ENCODE data around the gene OAT.

The OAT gene

DNA sequence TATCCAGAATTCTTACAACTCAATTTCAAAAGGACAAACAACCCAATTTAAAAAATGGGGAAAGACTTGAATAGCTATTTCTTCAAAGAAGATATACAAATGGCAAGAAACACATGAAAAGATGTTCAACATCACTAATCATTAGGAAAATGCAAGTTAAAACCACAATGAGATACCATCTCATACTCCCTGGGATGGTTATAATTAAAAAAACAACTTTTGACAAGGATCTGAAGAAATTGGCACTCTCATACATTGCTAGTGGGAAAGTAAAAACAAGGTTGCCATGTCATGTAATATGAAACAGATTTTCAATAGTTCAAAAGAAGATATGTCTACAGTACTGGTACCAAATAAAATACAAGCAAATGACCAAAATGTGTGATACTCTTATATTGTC, 9.0 kb downstream of the OAT start:
- TF ChIP-seq, protein P1, sequence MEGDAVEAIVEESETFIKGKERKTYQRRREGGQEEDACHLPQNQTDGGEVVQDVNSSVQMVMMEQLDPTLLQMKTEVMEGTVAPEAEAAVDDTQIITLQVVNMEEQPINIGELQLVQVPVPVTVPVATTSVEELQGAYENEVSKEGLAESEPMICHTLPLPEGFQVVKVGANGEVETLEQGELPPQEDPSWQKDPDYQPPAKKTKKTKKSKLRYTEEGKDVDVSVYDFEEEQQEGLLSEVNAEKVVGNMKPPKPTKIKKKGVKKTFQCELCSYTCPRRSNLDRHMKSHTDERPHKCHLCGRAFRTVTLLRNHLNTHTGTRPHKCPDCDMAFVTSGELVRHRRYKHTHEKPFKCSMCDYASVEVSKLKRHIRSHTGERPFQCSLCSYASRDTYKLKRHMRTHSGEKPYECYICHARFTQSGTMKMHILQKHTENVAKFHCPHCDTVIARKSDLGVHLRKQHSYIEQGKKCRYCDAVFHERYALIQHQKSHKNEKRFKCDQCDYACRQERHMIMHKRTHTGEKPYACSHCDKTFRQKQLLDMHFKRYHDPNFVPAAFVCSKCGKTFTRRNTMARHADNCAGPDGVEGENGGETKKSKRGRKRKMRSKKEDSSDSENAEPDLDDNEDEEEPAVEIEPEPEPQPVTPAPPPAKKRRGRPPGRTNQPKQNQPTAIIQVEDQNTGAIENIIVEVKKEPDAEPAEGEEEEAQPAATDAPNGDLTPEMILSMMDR (conservative IDR thresholded peaks at IDR 0.05; ENCODE audit: low read depth) = no peak
- H3K27ac ChIP-seq = no peak overlapping the region
- POLR2A ChIA-PET (ENCODE audit: low non-redundant PET) = no interaction called here
- DNase-seq (ENCODE audit: low spot score) = no peak
- CTCF ChIA-PET = interaction anchor here (0.7 kb wide), 2 partner anchors 101 to 423 kb away, joined by 3 read pairs; no protein-coding TSS in a partner anchor

DNA sequence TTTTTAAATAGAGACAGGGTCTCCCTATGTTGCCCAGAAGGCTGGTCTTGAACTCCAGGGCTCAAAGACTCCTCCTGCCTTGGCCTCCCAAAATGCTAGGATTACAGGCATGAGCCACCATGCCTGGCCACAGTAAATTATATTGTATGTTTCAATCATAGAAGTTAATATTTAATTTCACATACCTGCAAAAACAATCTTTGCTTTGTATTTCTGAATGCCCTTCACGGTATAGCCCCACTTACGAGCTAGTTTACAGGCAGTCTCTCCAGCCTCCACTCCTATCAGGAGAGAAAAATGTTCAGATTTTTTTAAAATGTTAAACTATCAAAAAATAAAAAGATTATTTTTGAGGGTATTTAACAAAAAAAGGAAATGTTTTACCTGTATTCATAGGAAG, 10.4 kb downstream of the OAT start:
- H3K27ac ChIP-seq = no peak overlapping the region
- no peak for DNase-seq (ENCODE audit: low spot score)
- ChIA-PET CTCF (no interaction called here), POLR2A (ENCODE audit: low non-redundant PET) (no interaction called here)
- TF ChIP-seq, protein P1 (conservative IDR thresholded peaks at IDR 0.05; ENCODE audit: low read depth) = no peak

DNA sequence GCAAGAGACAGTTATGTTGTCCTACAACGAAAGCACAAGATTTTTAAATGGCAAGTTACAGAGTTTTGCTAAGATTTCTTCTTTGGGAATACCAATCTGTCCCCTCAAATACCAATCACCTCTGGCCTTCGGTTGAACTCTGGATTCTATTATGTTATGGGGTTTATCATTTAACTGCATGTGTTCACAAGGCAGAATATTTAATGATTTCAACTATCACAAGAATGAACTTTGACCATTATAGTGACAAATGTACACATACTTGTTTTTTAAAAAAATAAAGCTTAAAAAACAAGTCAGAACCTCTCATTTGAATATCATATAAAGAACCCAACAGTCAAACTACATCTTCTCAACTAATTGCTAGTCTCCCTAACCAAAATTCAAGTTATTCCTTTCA, 11.3 kb downstream of the OAT start:
- ChIA-PET CTCF (interaction anchor here (0.5 to 1.0 kb wide), 2 partner anchors 18 to 477 kb away, joined by 3 read pairs; no protein-coding TSS in a partner anchor), POLR2A (ENCODE audit: low non-redundant PET) (no interaction called here)
- TF ChIP-seq, protein P1 (conservative IDR thresholded peaks at IDR 0.05; ENCODE audit: low read depth) = no peak
- DNase-seq (ENCODE audit: low spot score) = no peak
- H3K27ac ChIP-seq = no peak overlapping the region

DNA sequence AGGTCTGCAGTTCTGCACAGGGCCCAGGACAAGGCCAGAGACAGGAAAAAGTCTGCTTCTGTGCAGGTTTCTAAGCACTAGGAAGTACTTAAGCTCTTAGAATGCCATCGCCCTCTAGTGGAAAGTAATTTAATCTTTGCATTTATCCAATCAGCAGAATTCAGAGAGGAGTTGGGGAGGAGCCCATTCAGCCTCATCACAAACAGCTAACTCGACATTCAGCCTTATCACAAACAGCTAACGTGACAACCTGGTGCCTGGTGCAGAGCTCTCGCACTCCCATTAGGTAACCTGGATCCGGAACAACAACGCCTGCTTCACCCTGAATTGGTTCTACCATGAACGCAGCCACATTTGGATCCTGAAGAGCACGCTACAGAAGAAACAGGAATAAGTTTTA, 15.2 kb downstream of the OAT start:
- peak; percentile 76 for DNase-seq (ENCODE audit: low spot score)
- TF ChIP-seq, protein P1 (conservative IDR thresholded peaks at IDR 0.05; ENCODE audit: low read depth) = peak; percentile 71
- H3K27ac ChIP-seq = no peak overlapping the region; the same call in 1 of the 2 replicates
- CTCF ChIA-PET = interaction anchor here (0.5 to 1.6 kb wide), 23 partner anchors 9 to 1312 kb away, joined by 3 to 10 read pairs (median 4); partner anchors contain the start of gene NKX1-2
- POLR2A ChIA-PET (ENCODE audit: low non-redundant PET) = interaction anchor here (0.5 kb wide), 1 partner anchor 993 kb away, joined by 3 read pairs; no protein-coding TSS in a partner anchor

DNA sequence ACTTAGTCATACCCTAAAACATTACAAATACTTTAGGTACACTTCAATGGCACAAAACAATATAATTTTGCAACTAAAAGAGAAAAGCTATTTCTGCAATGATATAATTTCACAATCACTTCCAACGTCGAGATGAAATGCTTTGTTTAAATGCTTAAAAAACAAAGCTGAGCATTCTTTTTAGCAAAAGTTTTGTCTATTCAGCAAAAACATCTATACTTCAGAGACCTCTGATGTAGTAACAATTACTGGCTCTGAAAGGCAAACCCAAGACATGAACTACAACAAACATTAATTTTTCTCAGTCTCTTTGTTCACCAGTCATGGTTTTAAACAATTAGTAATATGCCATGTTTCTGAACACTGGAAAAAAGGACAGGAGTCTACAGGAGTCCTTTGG, 16.4 kb downstream of the OAT start:
- ChIA-PET POLR2A (ENCODE audit: low non-redundant PET) (no interaction called here), CTCF (no interaction called here)
- TF ChIP-seq, protein P1 (conservative IDR thresholded peaks at IDR 0.05; ENCODE audit: low read depth) = no peak
- no peak overlapping the region for H3K27ac ChIP-seq
- no peak for DNase-seq (ENCODE audit: low spot score)

DNA sequence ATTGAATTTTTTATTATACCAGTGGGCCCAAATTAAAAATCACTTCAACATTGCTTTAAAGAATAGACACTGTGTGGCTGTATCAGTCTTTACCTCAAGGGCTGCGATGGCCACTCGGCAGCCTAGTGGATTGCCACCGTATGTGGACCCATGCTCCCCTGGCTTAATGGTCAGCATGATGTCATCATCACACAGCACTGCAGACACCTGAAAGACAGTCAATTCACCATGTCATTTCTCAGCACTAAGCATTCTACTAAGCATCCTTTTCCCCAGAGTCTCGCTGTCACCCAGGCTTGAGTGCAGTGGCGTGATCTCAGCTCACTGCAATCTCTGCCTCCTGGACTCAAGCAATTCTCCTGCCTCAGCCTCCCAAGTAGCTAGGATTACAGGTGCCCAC, 17.1 kb downstream of the OAT start:
- ChIA-PET POLR2A (ENCODE audit: low non-redundant PET) (no interaction called here), CTCF (no interaction called here)
- DNase-seq (ENCODE audit: low spot score) = no peak
- TF ChIP-seq, protein P1 (conservative IDR thresholded peaks at IDR 0.05; ENCODE audit: low read depth) = no peak
- H3K27ac ChIP-seq = no peak overlapping the region

All from RWPE1 (cell line).